ENCODE data around the gene ELOVL2. TPM values are rescaled to one million over a fixed set of nuclear protein-coding genes. Genes with fewer than 3 reads are reported as not detected.

ELOVL2 gene
- total RNA-seq = not detected in 2 replicates

GRCh38 chr6:11043961-11044711, at the start of gene ELOVL2:
Gene ELOVL2, minus strand, starts transcription at chr6:11044305. Its CDS starts 75 bp downstream, at chr6:11044230.

Other genes with a start within 250 kb of the ELOVL2 start
- under 0.01 TPM in 1 of 2 replicates, not detected in the other for gene MAK, start 205.8 kb downstream of the ELOVL2 start, total RNA-seq
- gene GCM2, start 162.3 kb downstream of the ELOVL2 start, total RNA-seq = not detected in 2 replicates
- gene SYCP2L, start 157.3 kb downstream of the ELOVL2 start, total RNA-seq = not detected in 2 replicates
- 4.7 and 5.5 TPM in 2 replicates for gene SMIM13, start 49.5 kb upstream of the ELOVL2 start, total RNA-seq
- gene ERVFRD-1, start 67.4 kb upstream of the ELOVL2 start, total RNA-seq = not detected in 2 replicates
- gene NEDD9, start 188.4 kb upstream of the ELOVL2 start, total RNA-seq = 4.6 and 5.5 TPM in 2 replicates